Activated T-cell treated with anti-CD3 and anti-CD28 coated beads for 24 hours (primary cell): Measurements from ENCODE around the gene SCGB1A1.
"Not testable (repeated sequence)": the region's sequence is repeated elsewhere in the genome, so short reads cannot be mapped to it uniquely, and the experiment has no call there.

Experiments used
- DNase-seq: peaks from one replicate; pipeline ENCODE4 v3.0.0-alpha.2; 2020; ENCODE audit warnings: low read depth

The SCGB1A1 gene

GRCh38 chr11:62449912-62450311, 31.1 kb downstream of the SCGB1A1 start:
- not testable (repeated sequence) for DNase-seq

- no peak for DNase-seq
These were observed 31.9 kb downstream of the SCGB1A1 start for GRCh38 chr11:62450543-62451240.

- no peak for DNase-seq
These were observed 32.4 kb downstream of the SCGB1A1 start for GRCh38 chr11:62451241-62451621.

GRCh38 chr11:62452261-62452660, 33.4 kb downstream of the SCGB1A1 start:
- no peak for DNase-seq

- no peak for DNase-seq
These were observed 34.1 kb downstream of the SCGB1A1 start for GRCh38 chr11:62452839-62453468.

GRCh38 chr11:62456630-62457029, 37.8 kb downstream of the SCGB1A1 start:
- DNase-seq, result no peak

GRCh38 chr11:62457478-62457877, 38.6 kb downstream of the SCGB1A1 start:
- no peak for DNase-seq

GRCh38 chr11:62458212-62459002, 39.6 kb downstream of the SCGB1A1 start:
- DNase-seq, result no peak

- DNase-seq, result no peak
These were observed 40.2 kb downstream of the SCGB1A1 start for GRCh38 chr11:62459080-62459479.

- no peak for DNase-seq
These were observed 43.1 kb downstream of the SCGB1A1 start for GRCh38 chr11:62461740-62462507.

GRCh38 chr11:62462508-62462892, 43.7 kb downstream of the SCGB1A1 start:
- no peak for DNase-seq

GRCh38 chr11:62463121-62463542, 44.3 kb downstream of the SCGB1A1 start:
- no peak for DNase-seq

GRCh38 chr11:62464655-62465054, 45.8 kb downstream of the SCGB1A1 start:
- DNase-seq, result no peak

- no peak for DNase-seq
These were observed 47.6 kb downstream of the SCGB1A1 start for GRCh38 chr11:62466444-62466843.

- DNase-seq, result no peak
These were observed 49.7 kb downstream of the SCGB1A1 start for GRCh38 chr11:62468577-62468976.

- DNase-seq, result no peak
These were observed 52.8 kb downstream of the SCGB1A1 start for GRCh38 chr11:62471603-62472002.

- no peak for DNase-seq
These were observed 53.4 kb downstream of the SCGB1A1 start for GRCh38 chr11:62472063-62472884.
